RWPE2 (cell line): ENCODE results near the gene CISD2.
"Not testable (repeated sequence)": the region's sequence is repeated elsewhere in the genome, so short reads cannot be mapped to it uniquely, and the experiment has no call there.

Experiments used
- ATAC-seq: fragments of 200-7000 bp; cut with Tn5 transposase; 3 replicates; pipeline ENCODE4 v1.9.1; 2021; ENCODE audit warnings: low read depth
- DNase-seq: peaks from one replicate; pipeline ENCODE4 v3.0.0-alpha.2; 2020; ENCODE audit warnings: low spot score
- H3K27ac ChIP-seq: fragments of 450-650 bp; 2 replicates; pipeline ENCODE4 v1.5.1; 2017; ENCODE audit warnings: mild to moderate bottlenecking; ENCODE audit not compliant: poor library complexity, severe bottlenecking
- H3K27me3 ChIP-seq: fragments of 250-450 bp; sonication (Bioruptor Pico); 2 replicates; pipeline ENCODE4 v1.5.1; 2021; ENCODE audit warnings: mild to moderate bottlenecking, moderate library complexity; ENCODE audit not compliant: insufficient read depth, poor library complexity, severe bottlenecking
- H3K36me3 ChIP-seq: fragments of 250-450 bp; sonication (Bioruptor Pico); 2 replicates; pipeline ENCODE4 v1.5.1; 2020; ENCODE audit warnings: low read depth, mild to moderate bottlenecking, moderate library complexity
- H3K4me1 ChIP-seq: fragments of 250-450 bp; sonication (Bioruptor Pico); 2 replicates; pipeline ENCODE4 v1.5.1; 2021; ENCODE audit warnings: mild to moderate bottlenecking, moderate library complexity; ENCODE audit not compliant: insufficient read depth, poor library complexity, severe bottlenecking
- H3K4me3 ChIP-seq: fragments of 250-450 bp; sonication (Bioruptor Pico); 2 replicates; pipeline ENCODE4 v1.5.1; 2021; ENCODE audit warnings: mild to moderate bottlenecking, moderate library complexity; ENCODE audit not compliant: severe bottlenecking
- H3K9me3 ChIP-seq: fragments of 250-450 bp; sonication (Bioruptor Pico); 2 replicates; pipeline ENCODE4 v1.5.1; 2021; ENCODE audit warnings: mild to moderate bottlenecking, moderate library complexity; ENCODE audit not compliant: severe bottlenecking
- TF ChIP-seq, protein P1 (sequence below): fragments of 450-650 bp; IDR thresholded peaks from one replicate; pipeline ENCODE4 v1.5.1; 2017; ENCODE audit warnings: mild to moderate bottlenecking, moderate library complexity; ENCODE audit not compliant: poor library complexity, severe bottlenecking

The CISD2 gene

DNA sequence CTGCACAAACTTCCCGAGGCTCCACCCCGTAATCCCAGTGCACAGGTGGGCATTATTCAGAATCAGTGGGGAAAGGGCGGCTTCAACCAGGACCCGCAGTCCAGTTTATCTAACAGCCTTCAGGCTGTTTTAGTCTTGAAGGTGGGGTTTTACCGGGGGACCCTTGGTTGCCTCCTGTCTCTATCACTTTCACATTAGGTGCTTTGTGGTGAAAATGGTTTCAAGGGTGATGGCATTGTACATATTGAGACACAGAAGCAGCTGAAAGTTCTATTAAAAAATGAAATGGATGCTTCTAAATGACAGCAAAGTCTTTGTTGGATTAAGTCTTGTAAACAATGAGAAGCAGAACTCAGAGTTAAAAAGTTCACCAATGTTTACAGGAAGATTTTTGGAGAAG, 27.8 kb downstream of the CISD2 start:
- H3K4me1 ChIP-seq, H3K27ac ChIP-seq, H3K4me3 ChIP-seq, DNase-seq, H3K9me3 ChIP-seq, H3K36me3 ChIP-seq, ATAC-seq, H3K27me3 ChIP-seq: not testable (repeated sequence)

DNA sequence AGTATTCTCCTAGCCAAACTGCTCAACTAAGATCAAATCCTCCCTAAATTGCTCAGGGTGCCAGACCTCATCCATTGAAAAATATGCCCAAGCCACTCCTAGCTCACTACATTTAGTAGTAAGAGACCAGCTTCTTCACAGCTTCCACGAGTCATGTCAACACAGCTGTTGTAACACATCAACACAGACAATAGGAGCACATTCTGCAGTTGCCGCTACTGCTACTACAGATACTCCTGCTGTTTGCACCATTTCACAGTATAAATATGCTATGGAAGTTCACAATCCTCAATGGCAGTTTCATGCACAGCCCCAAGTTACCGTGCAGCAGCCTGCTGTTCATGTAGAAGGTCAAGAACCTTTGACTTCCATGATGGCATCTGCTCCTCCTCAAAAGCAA, 28.8 kb downstream of the CISD2 start:
- H3K9me3 ChIP-seq, H3K36me3 ChIP-seq, H3K27me3 ChIP-seq, H3K4me3 ChIP-seq, ATAC-seq, H3K27ac ChIP-seq, H3K4me1 ChIP-seq, DNase-seq: not testable (repeated sequence)

DNA sequence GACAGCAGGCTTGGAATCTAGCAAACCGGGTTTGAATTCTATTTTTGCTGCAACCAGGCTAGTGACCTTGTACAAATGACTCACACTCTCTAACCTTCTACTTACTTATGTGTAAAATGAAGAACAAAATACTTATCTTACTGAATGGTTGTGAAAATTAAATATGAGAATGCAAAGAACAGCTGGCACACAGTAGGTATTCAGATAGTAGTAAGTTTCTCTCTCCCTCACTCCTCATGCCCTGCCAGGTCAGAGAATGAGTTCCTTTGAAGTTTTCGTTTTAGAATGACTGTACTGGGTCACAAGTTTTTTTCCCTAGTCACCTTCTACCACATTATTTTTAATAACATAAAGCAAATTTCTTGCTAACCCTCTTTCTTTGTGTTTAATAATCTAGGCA, 33.0 kb downstream of the CISD2 start:
- H3K27ac ChIP-seq = no peak overlapping the region
- no peaks in the 10 kb centered on the region for H3K27me3 ChIP-seq
- no peaks in the 10 kb centered on the region for H3K9me3 ChIP-seq
- DNase-seq = no peak
- no peak for ATAC-seq
- H3K4me3 ChIP-seq = no peak overlapping the region
- TF ChIP-seq, protein P1, sequence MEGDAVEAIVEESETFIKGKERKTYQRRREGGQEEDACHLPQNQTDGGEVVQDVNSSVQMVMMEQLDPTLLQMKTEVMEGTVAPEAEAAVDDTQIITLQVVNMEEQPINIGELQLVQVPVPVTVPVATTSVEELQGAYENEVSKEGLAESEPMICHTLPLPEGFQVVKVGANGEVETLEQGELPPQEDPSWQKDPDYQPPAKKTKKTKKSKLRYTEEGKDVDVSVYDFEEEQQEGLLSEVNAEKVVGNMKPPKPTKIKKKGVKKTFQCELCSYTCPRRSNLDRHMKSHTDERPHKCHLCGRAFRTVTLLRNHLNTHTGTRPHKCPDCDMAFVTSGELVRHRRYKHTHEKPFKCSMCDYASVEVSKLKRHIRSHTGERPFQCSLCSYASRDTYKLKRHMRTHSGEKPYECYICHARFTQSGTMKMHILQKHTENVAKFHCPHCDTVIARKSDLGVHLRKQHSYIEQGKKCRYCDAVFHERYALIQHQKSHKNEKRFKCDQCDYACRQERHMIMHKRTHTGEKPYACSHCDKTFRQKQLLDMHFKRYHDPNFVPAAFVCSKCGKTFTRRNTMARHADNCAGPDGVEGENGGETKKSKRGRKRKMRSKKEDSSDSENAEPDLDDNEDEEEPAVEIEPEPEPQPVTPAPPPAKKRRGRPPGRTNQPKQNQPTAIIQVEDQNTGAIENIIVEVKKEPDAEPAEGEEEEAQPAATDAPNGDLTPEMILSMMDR = no peak
- H3K4me1 ChIP-seq = no peaks in the 10 kb centered on the region
- H3K36me3 ChIP-seq = no peaks in the 10 kb centered on the region

DNA sequence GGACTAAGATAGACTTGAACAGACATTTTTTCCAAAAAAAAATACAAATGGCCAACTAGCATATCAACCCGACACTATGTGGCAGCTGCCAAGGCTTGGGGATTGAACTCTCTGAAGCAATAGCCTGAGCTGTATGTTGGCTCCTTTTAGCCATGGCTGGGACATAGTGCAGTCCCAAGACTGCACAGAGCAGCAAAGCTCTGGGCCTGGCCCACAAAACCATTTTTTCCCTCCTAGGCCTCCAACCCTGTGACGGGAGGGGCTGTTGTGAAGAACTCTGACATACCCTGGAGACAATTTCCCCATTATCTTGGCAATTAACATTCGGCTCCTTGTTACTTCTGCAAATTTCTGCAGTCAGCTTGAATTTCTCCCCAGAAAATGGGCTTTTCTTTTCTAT, 50.1 kb downstream of the CISD2 start:
- Histone ChIP-seq H3K9me3 (no peaks in the 10 kb centered on the region), H3K36me3 (no peaks in the 10 kb centered on the region), H3K4me3 (no peak overlapping the region), H3K4me1 (no peaks in the 10 kb centered on the region), H3K27me3 (no peaks in the 10 kb centered on the region), H3K27ac (no peak overlapping the region)
- ATAC-seq (no peak), DNase-seq (no peak)
- TF ChIP-seq, protein P1 = no peak

DNA sequence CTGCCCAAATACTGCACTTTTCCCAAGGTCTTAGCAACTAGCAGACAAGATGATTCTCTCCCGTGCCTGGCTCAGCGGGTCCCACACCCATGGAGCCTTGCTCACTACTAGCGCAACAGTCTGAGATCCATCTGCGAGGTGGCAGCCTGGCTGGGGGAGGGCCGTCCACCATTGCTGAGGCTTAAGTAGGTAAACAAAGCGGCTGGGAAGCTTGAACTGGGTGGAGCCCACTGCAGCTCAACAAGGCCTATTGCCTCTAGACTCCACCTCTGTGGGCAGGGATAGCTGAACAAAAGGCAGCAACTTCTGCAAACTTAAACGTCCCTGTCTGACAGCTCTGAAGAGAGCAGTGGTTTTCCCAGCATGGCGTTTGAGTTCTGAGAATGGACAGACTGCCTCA, 50.9 kb downstream of the CISD2 start:
- not testable (repeated sequence) for H3K36me3 ChIP-seq, ATAC-seq, H3K4me1 ChIP-seq, DNase-seq, H3K4me3 ChIP-seq, H3K27me3 ChIP-seq, H3K9me3 ChIP-seq, H3K27ac ChIP-seq

DNA sequence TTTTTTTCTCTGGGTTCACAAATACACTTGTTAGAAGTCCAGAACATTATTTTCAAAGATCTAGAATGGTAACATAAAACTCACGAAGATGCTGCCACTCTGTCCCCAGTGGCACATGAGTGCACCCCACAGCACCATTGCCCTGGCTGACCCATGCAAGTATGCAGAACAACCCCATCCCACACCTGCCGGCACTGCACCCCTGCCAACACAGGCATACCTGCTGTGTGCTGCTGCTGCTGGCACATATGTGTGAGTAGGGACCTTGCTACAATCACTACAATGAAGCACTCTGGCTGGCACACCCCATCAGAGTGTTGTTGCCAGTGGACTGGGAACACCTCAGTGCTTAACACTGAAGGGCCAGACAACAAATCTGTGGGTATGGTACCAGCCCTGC, 66.9 kb downstream of the CISD2 start:
- TF ChIP-seq, protein P1 = no peak
- Histone ChIP-seq H3K9me3 (no peaks in the 10 kb centered on the region), H3K4me1 (no peaks in the 10 kb centered on the region), H3K4me3 (no peak overlapping the region), H3K36me3 (no peaks in the 10 kb centered on the region), H3K27me3 (no peaks in the 10 kb centered on the region), H3K27ac (no peak overlapping the region)
- no peak for DNase-seq
- ATAC-seq = no peak

DNA sequence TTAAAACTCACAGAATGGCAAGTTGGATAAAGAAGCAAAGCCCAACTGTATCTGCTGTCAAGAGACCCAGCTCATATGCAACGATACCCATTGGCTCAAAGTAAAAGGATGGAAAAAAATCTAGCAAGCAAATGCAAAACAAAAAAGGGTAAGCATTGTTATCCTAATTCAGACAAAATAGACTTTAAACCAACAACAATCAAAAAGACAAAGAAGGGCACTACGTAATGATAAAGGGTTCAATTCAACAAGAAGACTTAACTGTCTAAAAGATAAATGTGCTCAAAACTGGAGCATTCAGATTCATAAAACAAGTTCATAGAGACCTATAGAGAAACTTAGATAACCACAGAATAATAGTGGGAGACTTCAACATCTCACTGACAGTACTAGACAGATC, 69.3 kb downstream of the CISD2 start:
- not testable (repeated sequence) for ATAC-seq, H3K27ac ChIP-seq, H3K27me3 ChIP-seq, H3K4me1 ChIP-seq, H3K4me3 ChIP-seq, H3K36me3 ChIP-seq, H3K9me3 ChIP-seq, DNase-seq
